Right lobe of liver (tissue), 6 donors: Measurements from ENCODE around the gene SERINC5. TPM values are rescaled to one million over a fixed set of nuclear protein-coding genes. Genes with fewer than 3 reads are reported as not detected.

Experiments used
- ATAC-seq, 4 donors: fragments of 200-7000 bp; cut with Tn5 transposase; one replicate each; pipeline ENCODE4 v1.9.1; 2020; ENCODE audit warnings: mild to moderate bottlenecking in 4 of 4, moderate library complexity in 4 of 4
- DNase-seq, 3 donors: peaks; one replicate each; pipeline ENCODE4 v3.0.0-alpha.2; 2020
- H3K27ac ChIP-seq, 3 donors: fragments of 200-600 bp; one replicate each; pipeline ENCODE4 v1.8.0; 2022
- H3K27me3 ChIP-seq, 2 donors: fragments of 200-600 bp; one replicate each; pipeline ENCODE4 v1.8.0; 2022
- H3K36me3 ChIP-seq, 4 donors: fragments of 200-600 bp; sonication (generic) in 1 of 4; one replicate each; pipeline versions ENCODE4 v1.5.1 to v1.8.0; 2017 to 2022; ENCODE audit warnings: control low read depth in 1 of 4
- H3K4me1 ChIP-seq, 4 donors: fragments of 200-600 bp; sonication (generic) in 1 of 4; one replicate each; pipeline versions ENCODE4 v1.5.1 to v1.8.0; 2017 to 2022; ENCODE audit warnings: control low read depth in 1 of 4
- H3K4me3 ChIP-seq, 3 donors: fragments of 200-600 bp; one replicate each; pipeline ENCODE4 v1.8.0; 2022
- H3K9me3 ChIP-seq, 4 donors: fragments of 200-600 bp; sonication (generic) in 1 of 4; one replicate each; pipeline versions ENCODE4 v1.5.1 to v1.8.0; 2017 to 2022; ENCODE audit warnings: control low read depth in 1 of 4
- POLR2A ChIP-seq: fragments of 450-650 bp; IDR thresholded peaks from one replicate; pipeline ENCODE4 v1.6.1; 2017; ENCODE audit warnings: antibody characterized with exemption, mild to moderate bottlenecking
- WGBS: methylation state at CpG from one replicate; pipeline ENCODE4 v1.1.6; 2018; ENCODE audit warnings: low coverage, low lambda C conversion rate; ENCODE audit not compliant: insufficient coverage; ENCODE audit errors: missing lambda C conversion rate; 5-methylcytosine and 5-hydroxymethylcytosine counted together
- intact Hi-C, 2 donors: fragments of 100-400 bp; cut with DNase I; formaldehyde crosslinking; loops; one replicate each; pipeline versions ENCODE4 v1.11.2 to v1.14.1; 2022
- total RNA-seq, 6 experiments: library from RNA; depleted of rRNA in 2 of 6; stranded (reverse); fragments of >200 nt in 2 of 6; fragmentation: NEBNext Ultra II Directional in 3 of 6; extraction: Animal tissue kit (Norgen Biotek cat#: 25700) in 3 of 6; gene quantifications; one replicate each; pipeline versions ENCODE4 v1.1.0 to v1.2.4, GENCODE V29; 2016 to 2023
- TF ChIP-seq, protein P1 (sequence below), 4 donors: fragments of 200-600 bp in 3 of 4; fragments of 450-650 bp in 1 of 4; IDR thresholded peaks; one replicate each; pipeline versions ENCODE4 v1.5.1 to v1.8.0; 2016 to 2022; ENCODE audit warnings: antibody characterized with exemption in 4 of 4, mild to moderate bottlenecking in 2 of 4
- donor health status: DM: no; HTN: yes; CAD: no.
- donor health status: DM: no; HTN: no; CAD: no.
- donor health status: DM: no; HTN: no; CAD: no.
- donor health status: DM: no; HTN: yes; CAD: no.
- donor health status: DM: no; HTN: yes; CAD: no.

Gene SERINC5
- total RNA-seq, 6 experiments from 2014 or later: 30.1 to 82.1 (median 57.9) TPM

GRCh38 chr5:80076131-80077050 lies 179.5 kb downstream of the SERINC5 start:
- DNase-seq (no peak), ATAC-seq (no peak)
- intact Hi-C loops: no loop called here
- Histone ChIP-seq H3K9me3 (no peaks in the 10 kb centered on the region), H3K4me3 (no peak overlapping the region), H3K36me3 (no peaks in the 10 kb centered on the region), H3K27ac (no peak overlapping the region), H3K27me3 (no peaks in the 10 kb centered on the region), H3K4me1 (no peaks in the 10 kb centered on the region)
- WGBS: 86% methylated on average over 6 of the region's 10 CpGs
- TF ChIP-seq, protein P1, sequence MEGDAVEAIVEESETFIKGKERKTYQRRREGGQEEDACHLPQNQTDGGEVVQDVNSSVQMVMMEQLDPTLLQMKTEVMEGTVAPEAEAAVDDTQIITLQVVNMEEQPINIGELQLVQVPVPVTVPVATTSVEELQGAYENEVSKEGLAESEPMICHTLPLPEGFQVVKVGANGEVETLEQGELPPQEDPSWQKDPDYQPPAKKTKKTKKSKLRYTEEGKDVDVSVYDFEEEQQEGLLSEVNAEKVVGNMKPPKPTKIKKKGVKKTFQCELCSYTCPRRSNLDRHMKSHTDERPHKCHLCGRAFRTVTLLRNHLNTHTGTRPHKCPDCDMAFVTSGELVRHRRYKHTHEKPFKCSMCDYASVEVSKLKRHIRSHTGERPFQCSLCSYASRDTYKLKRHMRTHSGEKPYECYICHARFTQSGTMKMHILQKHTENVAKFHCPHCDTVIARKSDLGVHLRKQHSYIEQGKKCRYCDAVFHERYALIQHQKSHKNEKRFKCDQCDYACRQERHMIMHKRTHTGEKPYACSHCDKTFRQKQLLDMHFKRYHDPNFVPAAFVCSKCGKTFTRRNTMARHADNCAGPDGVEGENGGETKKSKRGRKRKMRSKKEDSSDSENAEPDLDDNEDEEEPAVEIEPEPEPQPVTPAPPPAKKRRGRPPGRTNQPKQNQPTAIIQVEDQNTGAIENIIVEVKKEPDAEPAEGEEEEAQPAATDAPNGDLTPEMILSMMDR (IDR thresholded peaks at IDR 0.05): no peak
- no peak for TF ChIP-seq POLR2A

- no peak overlapping the region for H3K4me3 ChIP-seq
- no peaks in the 10 kb centered on the region for H3K4me1 ChIP-seq
- no peaks in the 10 kb centered on the region for H3K9me3 ChIP-seq
- no peak for TF ChIP-seq POLR2A
- TF ChIP-seq, protein P1 (IDR thresholded peaks at IDR 0.05): no peak
- no peak for ATAC-seq
- 73% methylated on average over 7 of the region's 10 CpGs for WGBS
- no peak for DNase-seq
- H3K36me3 ChIP-seq: no peaks in the 10 kb centered on the region
- no peaks in the 10 kb centered on the region for H3K27me3 ChIP-seq
- intact Hi-C loops: no loop called here
- H3K27ac ChIP-seq: no peak overlapping the region
Measured at GRCh38 chr5:80072103-80073073, 183.5 kb downstream of the SERINC5 start.

DNA sequence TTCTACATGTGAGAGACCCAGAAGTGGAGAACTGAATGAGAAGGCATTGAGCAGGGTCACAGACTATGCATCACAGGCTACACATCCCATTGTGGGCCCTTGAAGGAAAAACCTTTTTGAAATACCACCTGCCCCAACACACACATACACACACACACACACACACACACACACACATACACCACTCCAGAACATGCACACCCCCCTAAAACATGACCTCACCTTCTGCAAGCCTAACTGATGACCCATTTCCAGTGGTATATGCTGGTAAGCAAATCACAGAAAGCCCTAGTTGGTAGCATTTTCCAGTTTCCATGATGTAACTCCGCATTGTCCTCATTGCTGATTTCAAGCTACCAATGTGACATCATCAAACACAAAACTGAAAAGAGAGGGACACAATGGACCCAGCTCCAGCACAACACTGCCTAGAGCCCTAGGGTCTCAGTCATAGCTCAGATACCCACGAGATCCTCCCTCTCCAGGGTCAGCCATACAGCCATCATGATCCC lies 184.3 kb downstream of the SERINC5 start:
- DNase-seq (no peak), ATAC-seq (no peak)
- no peak overlapping the region for H3K27ac ChIP-seq
- intact Hi-C loops: no loop called here
- TF ChIP-seq POLR2A: no peak
- TF ChIP-seq, protein P1 (IDR thresholded peaks at IDR 0.05): no peak
- no peaks in the 10 kb centered on the region for H3K9me3 ChIP-seq
- H3K4me3 ChIP-seq: no peak overlapping the region
- no peaks in the 10 kb centered on the region for H3K4me1 ChIP-seq
- WGBS: 79% methylated on average over 2 of the region's 2 CpGs
- no peaks in the 10 kb centered on the region for H3K27me3 ChIP-seq
- no peaks in the 10 kb centered on the region for H3K36me3 ChIP-seq

GRCh38 chr5:80070338-80071056 lies 185.4 kb downstream of the SERINC5 start:
- TF ChIP-seq POLR2A: no peak
- TF ChIP-seq, protein P1 (IDR thresholded peaks at IDR 0.05): no peak
- H3K27ac ChIP-seq: no peak overlapping the region
- DNase-seq: no peak
- H3K27me3 ChIP-seq: no peaks in the 10 kb centered on the region
- no peak overlapping the region for H3K4me3 ChIP-seq
- no peaks in the 10 kb centered on the region for H3K9me3 ChIP-seq
- intact Hi-C loops: no loop called here
- no peaks in the 10 kb centered on the region for H3K4me1 ChIP-seq
- 64% methylated on average over 10 of the region's 10 CpGs for WGBS
- no peak for ATAC-seq
- H3K36me3 ChIP-seq: no peaks in the 10 kb centered on the region
